ENCODE measurements around the gene JUND.

The JUND gene

DNA sequence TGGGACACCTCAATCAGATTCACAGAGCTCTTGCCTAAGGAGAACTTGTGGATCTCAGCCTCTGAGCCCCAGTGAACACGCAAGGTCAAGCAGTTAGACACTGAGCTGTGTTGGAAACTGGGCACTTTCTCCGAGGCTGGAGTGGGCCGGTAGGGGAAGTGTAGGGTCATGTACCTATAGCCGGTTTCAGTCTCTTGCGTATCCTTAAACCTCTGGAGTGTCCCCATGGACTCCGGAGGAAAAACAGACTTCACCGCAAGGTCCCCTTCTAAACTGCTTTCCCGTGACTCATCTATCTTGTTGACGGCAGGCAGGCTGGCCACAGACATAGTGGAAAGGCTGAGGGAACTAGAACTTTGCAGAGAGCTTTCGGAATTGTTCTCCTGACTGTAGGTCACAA lies 18.5 kb downstream of the JUND start:
- H3K36me3 ChIP-seq (ENCODE audit: insufficient read depth, low read length) = peaks cover 4% of the 10 kb centered on the region
- H3K4me1 ChIP-seq (ENCODE audit: control insufficient read depth, insufficient read depth, low read length) = no peaks in the 10 kb centered on the region
- H3K27me3 ChIP-seq (ENCODE audit: control insufficient read depth, insufficient read depth, low read length) = peaks cover 14% of the 10 kb centered on the region
- H3K9ac ChIP-seq (ENCODE audit: low read depth, low read length) = no peak overlapping the region
- H3K4me3 ChIP-seq (ENCODE audit: low read length) = no peak overlapping the region
- H3K9me3 ChIP-seq (replicated peaks; ENCODE audit: low read length) = no peaks in the 10 kb centered on the region
- no peak overlapping the region for H3K4me2 ChIP-seq (ENCODE audit: low read length)

DNA sequence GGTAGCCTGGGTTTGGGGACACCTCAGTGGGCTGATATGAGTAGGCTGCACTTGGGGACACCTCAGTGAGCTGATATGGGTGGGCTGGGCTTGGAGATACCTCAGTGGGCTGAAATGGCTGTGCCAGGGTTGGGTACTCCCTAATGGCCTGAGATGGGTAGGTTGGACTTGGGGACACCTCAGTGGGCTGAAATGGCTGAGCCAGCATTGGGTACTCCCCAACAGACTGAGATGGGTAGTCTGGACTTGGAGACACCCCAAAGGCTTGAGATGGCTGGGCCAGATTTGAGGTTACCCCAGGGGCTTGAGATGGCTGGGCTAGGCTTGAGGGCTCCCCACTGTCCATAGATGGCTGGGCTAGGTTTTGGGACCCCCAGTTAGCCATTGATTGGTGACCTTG lies 19.3 kb downstream of the JUND start:
- Histone ChIP-seq H3K9me3 (replicated peaks; ENCODE audit: low read length) (no peaks in the 10 kb centered on the region), H3K4me3 (ENCODE audit: low read length) (no peak overlapping the region), H3K36me3 (ENCODE audit: insufficient read depth, low read length) (peaks cover 4% of the 10 kb centered on the region), H3K4me2 (ENCODE audit: low read length) (no peak overlapping the region), H3K4me1 (ENCODE audit: control insufficient read depth, insufficient read depth, low read length) (no peaks in the 10 kb centered on the region), H3K9ac (ENCODE audit: low read depth, low read length) (no peak overlapping the region), H3K27me3 (ENCODE audit: control insufficient read depth, insufficient read depth, low read length) (peaks cover 21% of the 10 kb centered on the region)

DNA sequence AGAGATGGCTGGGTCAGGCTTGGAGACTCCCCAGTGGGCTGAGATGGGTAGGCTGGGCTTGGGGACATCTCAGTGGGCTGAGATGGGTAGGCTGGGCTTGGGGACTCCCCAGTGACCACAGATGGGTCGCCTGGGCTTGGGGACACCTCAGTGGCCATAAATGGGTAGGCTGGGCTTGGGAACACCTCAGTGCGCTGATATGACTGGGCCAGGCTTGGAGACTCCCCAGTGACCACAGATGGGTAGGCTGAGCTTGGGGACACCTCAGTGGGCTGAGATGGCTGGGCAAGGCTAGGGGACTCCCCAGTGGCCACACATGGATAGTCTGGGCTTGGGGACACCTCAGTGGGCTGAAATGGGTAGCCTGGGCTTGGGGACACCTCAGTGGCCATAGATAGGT lies 19.9 kb downstream of the JUND start:
- peaks cover 4% of the 10 kb centered on the region for H3K36me3 ChIP-seq (ENCODE audit: insufficient read depth, low read length)
- H3K27me3 ChIP-seq (ENCODE audit: control insufficient read depth, insufficient read depth, low read length) = peaks cover 27% of the 10 kb centered on the region
- H3K4me1 ChIP-seq (ENCODE audit: control insufficient read depth, insufficient read depth, low read length) = no peaks in the 10 kb centered on the region
- H3K9ac ChIP-seq (ENCODE audit: low read depth, low read length) = no peak overlapping the region
- no peaks in the 10 kb centered on the region for H3K9me3 ChIP-seq (replicated peaks; ENCODE audit: low read length)
- H3K4me2 ChIP-seq (ENCODE audit: low read length) = no peak overlapping the region
- H3K4me3 ChIP-seq (ENCODE audit: low read length) = no peak overlapping the region

DNA sequence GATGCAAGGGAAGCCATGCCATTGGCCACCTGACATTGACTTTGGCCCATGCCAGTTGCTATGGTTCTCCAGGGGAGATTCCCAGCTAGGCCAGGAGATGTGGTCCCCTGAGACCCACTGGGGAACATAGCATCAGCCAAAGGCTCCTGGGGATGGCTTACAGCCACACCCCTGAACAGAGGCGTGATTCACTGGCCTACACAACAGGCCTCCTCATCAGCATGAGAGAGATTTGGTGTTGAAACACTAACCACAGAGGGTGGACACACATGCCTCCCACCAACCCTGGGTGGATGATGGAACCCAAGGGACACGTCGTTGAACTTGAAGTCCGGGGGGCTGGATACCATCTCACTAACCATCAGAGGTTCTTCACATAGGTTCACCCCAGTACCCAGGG lies 21.5 kb downstream of the JUND start:
- no peak overlapping the region for H3K9ac ChIP-seq (ENCODE audit: low read depth, low read length)
- no peak overlapping the region for H3K4me3 ChIP-seq (ENCODE audit: low read length)
- H3K4me2 ChIP-seq (ENCODE audit: low read length) = no peak overlapping the region
- H3K27me3 ChIP-seq (ENCODE audit: control insufficient read depth, insufficient read depth, low read length) = peaks cover 36% of the 10 kb centered on the region
- H3K36me3 ChIP-seq (ENCODE audit: insufficient read depth, low read length) = no peaks in the 10 kb centered on the region
- H3K9me3 ChIP-seq (replicated peaks; ENCODE audit: low read length) = no peaks in the 10 kb centered on the region
- H3K4me1 ChIP-seq (ENCODE audit: control insufficient read depth, insufficient read depth, low read length) = no peaks in the 10 kb centered on the region

DNA sequence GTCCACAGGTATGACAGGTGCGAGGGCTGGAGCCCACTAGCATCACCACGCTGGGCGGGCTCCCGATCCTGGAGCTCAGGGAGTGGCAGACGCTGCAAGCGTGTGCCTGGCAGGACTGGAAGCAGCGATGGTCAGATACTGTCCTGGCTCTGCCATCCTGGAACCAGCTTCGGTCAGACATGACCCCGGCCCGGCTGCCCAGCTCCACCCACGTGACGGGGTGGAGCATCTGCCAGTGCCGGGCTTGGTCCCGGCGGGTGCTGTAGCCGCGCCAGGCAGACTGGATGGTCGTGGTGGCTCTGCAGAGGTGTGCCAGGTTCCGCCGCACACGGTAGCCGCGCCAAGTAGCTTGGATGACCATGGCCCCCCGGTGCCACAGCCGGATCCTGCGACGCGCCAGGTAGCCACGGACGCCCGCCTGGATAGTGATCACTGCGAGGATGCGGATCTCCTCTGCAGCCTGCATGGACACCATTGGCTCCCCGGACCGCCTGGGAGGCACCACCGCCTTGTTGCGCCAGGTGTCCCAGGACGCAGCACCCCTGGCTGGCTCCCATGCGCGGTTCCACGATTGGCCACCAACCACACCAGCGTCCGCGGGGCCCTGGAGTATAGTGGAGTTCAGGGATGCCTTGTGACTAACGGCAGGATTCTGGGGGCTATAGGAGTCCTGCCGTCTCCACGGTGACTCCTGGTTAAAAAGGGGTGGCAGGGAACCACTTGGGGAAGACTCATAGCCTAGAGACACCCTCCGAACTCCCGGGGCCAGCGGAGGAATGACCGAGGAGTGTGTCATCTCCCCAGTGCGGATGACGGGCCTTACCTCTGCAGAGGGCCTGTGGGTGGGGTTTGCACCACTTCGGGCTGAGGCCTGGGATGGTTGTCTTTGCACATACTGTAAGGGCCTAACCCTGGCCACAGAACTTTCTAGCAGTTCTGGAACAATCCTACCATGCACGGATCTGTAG lies 23.6 kb downstream of the JUND start:
- no peaks in the 10 kb centered on the region for H3K36me3 ChIP-seq (ENCODE audit: insufficient read depth, low read length)
- H3K4me3 ChIP-seq (ENCODE audit: low read length) = no peak overlapping the region
- H3K4me2 ChIP-seq (ENCODE audit: low read length) = no peak overlapping the region
- no peak overlapping the region for H3K9ac ChIP-seq (ENCODE audit: low read depth, low read length)
- H3K9me3 ChIP-seq (replicated peaks; ENCODE audit: low read length) = no peaks in the 10 kb centered on the region
- H3K4me1 ChIP-seq (ENCODE audit: control insufficient read depth, insufficient read depth, low read length) = no peaks in the 10 kb centered on the region
- H3K27me3 ChIP-seq (ENCODE audit: control insufficient read depth, insufficient read depth, low read length) = peaks cover 57% of the 10 kb centered on the region

DNA sequence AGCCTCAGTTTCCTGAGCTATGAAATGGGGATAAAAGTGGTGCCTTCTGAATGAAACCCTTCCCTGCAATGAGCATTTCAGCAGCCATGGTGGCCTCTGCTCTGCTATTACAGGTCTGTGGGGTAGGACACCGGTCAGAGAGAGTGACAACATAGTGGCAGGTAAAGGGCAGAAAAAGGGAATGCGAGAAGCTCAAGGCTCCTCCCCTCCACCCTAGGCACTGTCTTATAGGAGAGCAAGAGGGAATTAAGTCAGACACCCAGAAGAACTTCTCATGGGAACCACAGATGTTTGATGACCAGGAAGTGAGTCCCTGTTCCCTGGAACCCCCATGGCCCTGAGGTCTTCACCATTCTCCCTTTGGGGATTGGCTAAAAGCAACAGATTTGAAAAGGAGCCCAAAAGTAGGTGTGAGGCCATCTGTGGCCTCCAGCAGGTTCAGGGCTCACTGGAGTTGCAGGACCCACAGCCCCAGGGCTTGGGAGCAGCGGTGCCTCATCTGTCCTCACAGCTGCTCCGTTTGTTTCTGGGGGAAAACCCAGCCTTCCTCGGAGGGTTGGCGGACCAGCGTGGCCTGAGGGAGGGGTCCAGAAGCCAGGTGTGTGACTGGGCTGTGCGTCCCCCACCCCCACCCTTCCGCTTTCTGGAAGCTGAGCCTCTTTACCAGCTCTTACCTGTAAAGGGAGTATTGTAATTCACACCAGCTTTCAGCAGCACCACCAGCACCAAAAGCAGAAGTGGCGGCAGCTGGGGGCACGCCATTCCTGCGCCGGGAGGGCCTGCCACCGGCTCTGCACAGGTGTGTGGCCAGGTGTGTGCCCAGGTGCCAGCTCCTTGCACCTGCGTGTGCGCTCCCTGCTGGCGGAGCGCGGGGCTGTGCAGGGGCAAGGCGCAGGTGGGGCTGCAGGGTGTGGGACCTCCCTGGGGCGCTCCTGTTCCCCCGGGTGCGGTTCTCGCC lies 26.6 kb downstream of the JUND start:
- H3K36me3 ChIP-seq (ENCODE audit: insufficient read depth, low read length) = no peaks in the 10 kb centered on the region
- H3K9ac ChIP-seq (ENCODE audit: low read depth, low read length) = no peak overlapping the region
- H3K27me3 ChIP-seq (ENCODE audit: control insufficient read depth, insufficient read depth, low read length) = peaks cover 60% of the 10 kb centered on the region
- H3K9me3 ChIP-seq (replicated peaks; ENCODE audit: low read length) = no peaks in the 10 kb centered on the region
- H3K4me1 ChIP-seq (ENCODE audit: control insufficient read depth, insufficient read depth, low read length) = no peaks in the 10 kb centered on the region
- H3K4me3 ChIP-seq (ENCODE audit: low read length) = no peak overlapping the region
- no peak overlapping the region for H3K4me2 ChIP-seq (ENCODE audit: low read length)

DNA sequence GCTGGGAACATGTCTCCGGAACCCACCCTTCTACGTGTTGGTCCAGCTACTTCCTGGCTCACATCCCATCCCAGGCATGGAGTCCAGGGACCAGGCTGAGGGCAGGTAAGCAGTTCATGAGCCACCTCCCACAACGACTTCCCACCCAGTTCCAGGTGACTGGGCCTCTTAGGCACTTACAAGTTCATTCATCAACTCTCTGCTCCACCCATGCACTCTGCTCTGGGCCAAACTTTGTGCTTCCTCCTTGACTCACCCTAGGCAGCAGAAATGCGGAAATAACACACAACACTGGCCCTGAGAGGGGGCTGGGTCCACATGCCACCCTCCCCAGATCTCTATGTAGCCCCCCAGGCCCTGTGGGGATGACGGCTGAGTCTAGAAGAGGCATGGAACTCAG lies 27.7 kb downstream of the JUND start:
- no peak overlapping the region for H3K4me3 ChIP-seq (ENCODE audit: low read length)
- H3K27me3 ChIP-seq (ENCODE audit: control insufficient read depth, insufficient read depth, low read length) = peaks cover 54% of the 10 kb centered on the region
- no peaks in the 10 kb centered on the region for H3K4me1 ChIP-seq (ENCODE audit: control insufficient read depth, insufficient read depth, low read length)
- H3K9me3 ChIP-seq (replicated peaks; ENCODE audit: low read length) = no peaks in the 10 kb centered on the region
- H3K9ac ChIP-seq (ENCODE audit: low read depth, low read length) = no peak overlapping the region
- H3K36me3 ChIP-seq (ENCODE audit: insufficient read depth, low read length) = no peaks in the 10 kb centered on the region
- no peak overlapping the region for H3K4me2 ChIP-seq (ENCODE audit: low read length)

DNA sequence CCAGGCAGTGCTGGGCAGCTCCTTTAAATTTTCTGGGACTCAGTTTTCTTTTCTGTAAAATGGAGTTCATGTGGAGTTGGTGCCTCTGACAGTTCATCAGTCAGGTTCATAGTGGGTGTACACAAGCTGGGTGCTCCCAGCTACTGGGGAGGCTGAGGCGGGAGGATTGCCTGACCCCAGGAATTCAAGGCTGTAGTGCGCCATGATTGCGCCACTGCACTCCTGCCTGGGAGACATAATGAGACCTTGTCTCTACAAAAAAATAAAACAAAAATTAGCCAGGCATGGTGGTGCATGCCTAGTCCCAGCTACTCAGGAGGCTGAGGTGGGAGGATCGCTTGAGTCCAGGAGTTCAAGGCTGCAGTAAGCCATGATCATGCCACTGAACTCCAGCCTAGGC lies 28.3 kb downstream of the JUND start:
- H3K9ac ChIP-seq (ENCODE audit: low read depth, low read length) = no peak overlapping the region
- no peaks in the 10 kb centered on the region for H3K36me3 ChIP-seq (ENCODE audit: insufficient read depth, low read length)
- H3K27me3 ChIP-seq (ENCODE audit: control insufficient read depth, insufficient read depth, low read length) = peaks cover 48% of the 10 kb centered on the region
- no peak overlapping the region for H3K4me3 ChIP-seq (ENCODE audit: low read length)
- no peaks in the 10 kb centered on the region for H3K4me1 ChIP-seq (ENCODE audit: control insufficient read depth, insufficient read depth, low read length)
- H3K9me3 ChIP-seq (replicated peaks; ENCODE audit: low read length) = no peaks in the 10 kb centered on the region
- H3K4me2 ChIP-seq (ENCODE audit: low read length) = no peak overlapping the region

DNA sequence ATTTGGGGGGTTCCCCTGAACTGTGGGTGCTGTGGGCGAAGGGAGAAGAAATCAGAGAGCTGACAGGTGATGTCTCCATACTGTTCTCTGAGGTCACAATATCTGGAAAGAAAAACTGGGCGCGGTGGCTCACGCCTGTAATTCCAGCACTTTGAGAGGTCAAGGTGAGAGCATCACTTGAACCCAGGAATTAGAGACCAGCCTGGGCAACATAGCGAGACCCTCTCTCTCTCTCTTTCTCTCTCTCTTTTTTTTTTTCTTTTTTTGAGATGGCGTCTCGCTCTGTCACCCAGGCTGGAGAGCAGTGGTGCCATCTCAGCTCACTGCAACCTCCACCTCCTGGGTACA lies 29.1 kb downstream of the JUND start:
- no peak overlapping the region for H3K9ac ChIP-seq (ENCODE audit: low read depth, low read length)

DNA sequence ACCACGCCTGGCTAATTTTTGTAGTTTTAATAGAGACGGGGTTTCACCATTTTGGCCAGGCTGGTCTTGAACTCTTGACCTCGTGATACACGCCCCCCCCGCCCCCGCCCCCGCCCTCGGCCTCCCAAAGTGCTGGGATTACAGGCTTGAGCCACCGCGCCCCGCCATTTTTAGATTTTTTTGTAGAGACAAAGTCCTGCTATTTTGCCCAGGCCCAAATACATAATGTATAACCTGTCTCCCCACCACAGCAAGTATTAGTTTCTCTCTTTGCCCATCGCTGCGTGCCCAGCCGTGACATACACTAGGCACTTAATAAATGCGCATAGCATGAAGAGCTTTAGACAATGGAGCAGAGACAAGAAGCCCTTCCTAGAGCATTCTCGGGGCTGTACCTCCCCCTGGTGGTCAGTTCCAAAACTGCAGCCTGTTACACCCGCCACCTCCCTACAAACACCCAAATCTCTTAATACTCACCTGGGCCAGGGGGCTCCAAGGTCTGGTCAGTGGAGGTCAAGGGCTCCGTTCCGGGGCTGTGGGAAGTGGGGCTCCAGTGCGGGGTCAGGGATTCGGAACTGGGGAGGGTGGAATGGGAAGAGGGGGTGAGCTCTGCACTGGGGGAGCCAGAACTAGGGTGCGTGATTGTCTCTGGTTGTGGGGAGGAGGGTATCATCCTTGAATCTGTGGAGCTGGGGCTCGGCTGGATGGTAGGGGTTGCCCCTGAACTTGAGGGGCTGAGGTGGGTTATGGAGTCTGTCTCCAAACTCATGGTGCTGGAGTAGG lies 29.6 kb downstream of the JUND start:
- Histone ChIP-seq H3K4me1 (ENCODE audit: control insufficient read depth, insufficient read depth, low read length) (no peaks in the 10 kb centered on the region), H3K27me3 (ENCODE audit: control insufficient read depth, insufficient read depth, low read length) (peaks cover 36% of the 10 kb centered on the region), H3K9ac (ENCODE audit: low read depth, low read length) (no peak overlapping the region), H3K4me3 (ENCODE audit: low read length) (no peak overlapping the region), H3K9me3 (replicated peaks; ENCODE audit: low read length) (no peaks in the 10 kb centered on the region), H3K4me2 (ENCODE audit: low read length) (no peak overlapping the region), H3K36me3 (ENCODE audit: insufficient read depth, low read length) (no peaks in the 10 kb centered on the region)

More for the DNA sequence above, 29.1 kb downstream of the JUND start:
- Histone ChIP-seq H3K27me3 (ENCODE audit: control insufficient read depth, insufficient read depth, low read length) (peaks cover 41% of the 10 kb centered on the region), H3K4me2 (ENCODE audit: low read length) (no peak overlapping the region), H3K4me3 (ENCODE audit: low read length) (no peak overlapping the region), H3K4me1 (ENCODE audit: control insufficient read depth, insufficient read depth, low read length) (no peaks in the 10 kb centered on the region), H3K9me3 (replicated peaks; ENCODE audit: low read length) (no peaks in the 10 kb centered on the region), H3K36me3 (ENCODE audit: insufficient read depth, low read length) (no peaks in the 10 kb centered on the region)

DNA sequence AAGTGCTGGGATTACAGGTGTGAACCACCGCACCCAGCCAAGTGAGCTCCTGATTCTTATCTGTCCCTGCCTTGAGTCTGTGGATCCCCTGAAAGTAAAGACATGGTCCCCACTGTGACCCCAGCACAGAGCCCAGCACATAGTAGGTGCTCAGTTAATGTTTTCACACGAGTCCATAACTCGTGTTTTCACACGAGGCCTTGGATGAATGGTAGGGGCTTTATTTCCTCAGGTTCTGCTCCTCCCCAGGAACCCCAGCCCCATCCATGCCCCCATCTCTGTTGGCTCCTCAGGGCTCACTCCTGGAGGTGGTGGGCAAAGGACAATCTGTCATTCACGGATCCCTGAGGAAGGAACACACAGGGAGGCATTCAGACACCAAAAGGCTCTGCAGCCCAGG lies 31.6 kb downstream of the JUND start:
- Histone ChIP-seq H3K9ac (ENCODE audit: low read depth, low read length) (no peak overlapping the region), H3K4me3 (ENCODE audit: low read length) (no peak overlapping the region), H3K9me3 (replicated peaks; ENCODE audit: low read length) (no peaks in the 10 kb centered on the region), H3K27me3 (ENCODE audit: control insufficient read depth, insufficient read depth, low read length) (peaks cover 23% of the 10 kb centered on the region), H3K4me2 (ENCODE audit: low read length) (no peak overlapping the region), H3K36me3 (ENCODE audit: insufficient read depth, low read length) (no peaks in the 10 kb centered on the region), H3K4me1 (ENCODE audit: control insufficient read depth, insufficient read depth, low read length) (no peaks in the 10 kb centered on the region)

Data from skeletal muscle satellite cell (primary cell).